Measurements from ENCODE around the gene THAP4. TPM values are rescaled to one million over a fixed set of nuclear protein-coding genes. Genes with fewer than 3 reads are reported as not detected.

The THAP4 gene
- total RNA-seq, 2 experiments from 2014 or later = 27.5 to 31.4 TPM

DNA sequence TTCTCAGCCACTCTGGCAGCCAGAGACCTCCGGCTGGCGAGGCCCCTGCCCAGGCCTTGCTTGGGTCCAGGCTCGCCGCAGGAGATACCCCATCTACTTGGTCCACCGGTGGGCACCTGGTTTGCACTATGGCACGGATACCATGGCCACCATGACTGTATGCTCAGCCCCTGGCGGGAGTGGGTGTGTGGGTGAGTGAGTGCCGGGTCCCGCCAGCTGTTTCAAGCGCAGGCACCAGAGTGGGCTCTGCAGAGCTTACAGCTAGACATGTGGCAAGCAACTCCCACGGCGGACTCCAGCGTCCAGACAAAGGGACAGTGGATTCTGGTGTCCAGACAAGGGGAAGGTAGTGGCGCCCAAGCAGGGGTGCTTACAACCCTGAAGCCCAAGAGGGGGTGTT is 2.0 kb upstream of the THAP4 start:
- ATAC-seq (ENCODE audit: poor library complexity) = no peak
- ChIA-PET POLR2A (interaction anchor here (1.3 to 4.2 kb wide), 5 partner anchors 21 to 489 kb away, joined by 5 to 28 read pairs (median 14); partner anchors contain the start of genes DTYMK, HDLBP, ING5 and PPP1R7), CTCF (no interaction called here)
- Histone ChIP-seq H3K4me3 (ENCODE audit: low read length) (no peak overlapping the region), H3K4me1 (ENCODE audit: insufficient read depth, low read length) (peaks cover 45% of the 10 kb centered on the region), H3K27ac (ENCODE audit: low read depth in 1 of 2, low read length in 2 of 2) (no peak overlapping the region), H3K9me3 (ENCODE audit: control insufficient read depth in 1 of 2, insufficient read depth in 1 of 2, low read length in 2 of 2) (no peaks in the 10 kb centered on the region), H3K27me3 (ENCODE audit: control insufficient read depth in 1 of 2, insufficient read depth in 2 of 2, low read length in 2 of 2) (no peaks in the 10 kb centered on the region), H3K36me3 (ENCODE audit: insufficient read depth, low read length) (peaks cover 5% of the 10 kb centered on the region)
- no peaks in the 10 kb centered on the region for H3K27me3 Mint-ChIP-seq
- DNase-seq = no peak
- H3K4me3 Mint-ChIP-seq = peak overlapping the region; percentile 94
- intact Hi-C loops (cut with DNase I, micrococcal nuclease) = loop anchor here (5.0 to 10.0 kb wide), 4 partner anchors 46 to 1054 kb away; partner anchors contain the start of genes CAPN10 (in 1 of the 2), D2HGDH (in 1 of the 2), DTYMK (in 1 of the 2) and ING5 (in 1 of the 2)
- peaks cover 24% of the 10 kb centered on the region for H3K36me3 Mint-ChIP-seq (ENCODE audit: low read depth)
- H3K27ac Mint-ChIP-seq = peak overlapping the region; percentile 84
- peaks cover 65% of the 10 kb centered on the region for H3K4me1 Mint-ChIP-seq (ENCODE audit: low read depth)
- TF ChIP-seq, protein P1, sequence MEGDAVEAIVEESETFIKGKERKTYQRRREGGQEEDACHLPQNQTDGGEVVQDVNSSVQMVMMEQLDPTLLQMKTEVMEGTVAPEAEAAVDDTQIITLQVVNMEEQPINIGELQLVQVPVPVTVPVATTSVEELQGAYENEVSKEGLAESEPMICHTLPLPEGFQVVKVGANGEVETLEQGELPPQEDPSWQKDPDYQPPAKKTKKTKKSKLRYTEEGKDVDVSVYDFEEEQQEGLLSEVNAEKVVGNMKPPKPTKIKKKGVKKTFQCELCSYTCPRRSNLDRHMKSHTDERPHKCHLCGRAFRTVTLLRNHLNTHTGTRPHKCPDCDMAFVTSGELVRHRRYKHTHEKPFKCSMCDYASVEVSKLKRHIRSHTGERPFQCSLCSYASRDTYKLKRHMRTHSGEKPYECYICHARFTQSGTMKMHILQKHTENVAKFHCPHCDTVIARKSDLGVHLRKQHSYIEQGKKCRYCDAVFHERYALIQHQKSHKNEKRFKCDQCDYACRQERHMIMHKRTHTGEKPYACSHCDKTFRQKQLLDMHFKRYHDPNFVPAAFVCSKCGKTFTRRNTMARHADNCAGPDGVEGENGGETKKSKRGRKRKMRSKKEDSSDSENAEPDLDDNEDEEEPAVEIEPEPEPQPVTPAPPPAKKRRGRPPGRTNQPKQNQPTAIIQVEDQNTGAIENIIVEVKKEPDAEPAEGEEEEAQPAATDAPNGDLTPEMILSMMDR (IDR thresholded peaks at IDR 0.05) = no peak
- H3K9me3 Mint-ChIP-seq = no peaks in the 10 kb centered on the region

GRCh38 chr2:241637795-241638660 is 1.1 kb upstream of the THAP4 start:
- DNase-seq (peak in 5 of 14 experiments; percentile 16 to 29 (median 21)), ATAC-seq (ENCODE audit: poor library complexity) (peak; percentile 35)
- TF ChIP-seq, protein P1 (IDR thresholded peaks at IDR 0.05) = no peak
- H3K27ac ChIP-seq (ENCODE audit: low read depth in 1 of 2, low read length in 2 of 2) = peak overlapping the region; percentile 82 to 93
- peaks cover 12% of the 10 kb centered on the region for H3K36me3 ChIP-seq (ENCODE audit: insufficient read depth, low read length)
- peak overlapping the region; percentile 76 for H3K4me3 ChIP-seq (ENCODE audit: low read length)
- peaks cover 45% of the 10 kb centered on the region for H3K4me1 ChIP-seq (ENCODE audit: insufficient read depth, low read length)
- H3K27me3 ChIP-seq (ENCODE audit: control insufficient read depth in 1 of 2, insufficient read depth in 2 of 2, low read length in 2 of 2) = no peaks in the 10 kb centered on the region
- no peaks in the 10 kb centered on the region for H3K27me3 Mint-ChIP-seq
- ChIA-PET POLR2A (interaction anchor here (0.6 to 4.2 kb wide), 8 partner anchors 9 to 488 kb away, joined by 3 to 28 read pairs (median 9); partner anchors contain the start of genes DTYMK, HDLBP, ING5 and PPP1R7), CTCF (interaction anchor here (0.6 to 2.4 kb wide), 4 partner anchors 28 to 339 kb away, joined by 3 to 10 read pairs (median 5); partner anchors contain the start of gene ING5)
- peaks cover 33% of the 10 kb centered on the region for H3K36me3 Mint-ChIP-seq (ENCODE audit: low read depth)
- H3K27ac Mint-ChIP-seq = peak overlapping the region; percentile 84
- peak overlapping the region; percentile 95 for H3K4me3 Mint-ChIP-seq
- H3K9me3 ChIP-seq (ENCODE audit: control insufficient read depth in 1 of 2, insufficient read depth in 1 of 2, low read length in 2 of 2) = no peaks in the 10 kb centered on the region
- peaks cover 61% of the 10 kb centered on the region for H3K4me1 Mint-ChIP-seq (ENCODE audit: low read depth)
- H3K9me3 Mint-ChIP-seq = no peaks in the 10 kb centered on the region
- intact Hi-C loops (cut with DNase I, micrococcal nuclease) = loop anchor here (1.0 to 10.0 kb wide), 7 partner anchors 19 to 1053 kb away; partner anchors contain the start of genes DTYMK (in 2 of the 2), CAPN10 (in 1 of the 2), D2HGDH (in 1 of the 2) and HDLBP (in 1 of the 2)

Measured in CD4-positive, alpha-beta T cell (primary cell).